GM19023 (cell line): ENCODE results near the gene PAX2.

Experiments
- ATAC-seq: cut with Tn5 transposase; IDR thresholded peaks from one replicate; pipeline ENCODE4 v1.9.1; 2021; ENCODE audit warnings: mild to moderate bottlenecking, moderate library complexity; ENCODE audit not compliant: unreplicated experiment

Gene PAX2

GRCh38 chr10:100811261-100811660 is 65.9 kb downstream of the PAX2 start:
- ATAC-seq, result no peak

- ATAC-seq, result no peak
Observed at GRCh38 chr10:100811752-100812750, 66.7 kb downstream of the PAX2 start.

GRCh38 chr10:100812978-100813377 is 67.6 kb downstream of the PAX2 start:
- ATAC-seq, result no peak

GRCh38 chr10:100814751-100815474 is 69.5 kb downstream of the PAX2 start:
- ATAC-seq, result no peak

- no peak for ATAC-seq
Observed at GRCh38 chr10:100816671-100817070, 71.3 kb downstream of the PAX2 start.

GRCh38 chr10:100817268-100817839 is 72.0 kb downstream of the PAX2 start:
- no peak for ATAC-seq

GRCh38 chr10:100819424-100819823 is 74.0 kb downstream of the PAX2 start:
- ATAC-seq, result no peak

GRCh38 chr10:100823194-100823593 is 77.8 kb downstream of the PAX2 start:
- ATAC-seq, result no peak

GRCh38 chr10:100824886-100825285 is 79.5 kb downstream of the PAX2 start:
- ATAC-seq, result no peak

- ATAC-seq, result no peak
Observed at GRCh38 chr10:100825325-100825875, 80.0 kb downstream of the PAX2 start.

- ATAC-seq, result no peak
Observed at GRCh38 chr10:100826031-100826651, 80.8 kb downstream of the PAX2 start.

GRCh38 chr10:100826661-100826982 is 81.2 kb downstream of the PAX2 start:
- ATAC-seq, result no peak

- no peak for ATAC-seq
Observed at GRCh38 chr10:100826983-100827818, 81.8 kb downstream of the PAX2 start.

GRCh38 chr10:100827819-100828737 is 82.7 kb downstream of the PAX2 start:
- ATAC-seq, result no peak

GRCh38 chr10:100828738-100829096 is 83.3 kb downstream of the PAX2 start:
- no peak for ATAC-seq

GRCh38 chr10:100829097-100829870 is 83.9 kb downstream of the PAX2 start:
- no peak for ATAC-seq

- ATAC-seq, result no peak
Observed at GRCh38 chr10:100829933-100830727, 84.7 kb downstream of the PAX2 start.

- no peak for ATAC-seq
Observed at GRCh38 chr10:100830728-100831111, 85.3 kb downstream of the PAX2 start.
